ENCODE results near the gene CXorf38.
"Not testable (repeated sequence)": the region's sequence is repeated elsewhere in the genome, so short reads cannot be mapped to it uniquely, and the experiment has no call there.

The CXorf38 gene

DNA sequence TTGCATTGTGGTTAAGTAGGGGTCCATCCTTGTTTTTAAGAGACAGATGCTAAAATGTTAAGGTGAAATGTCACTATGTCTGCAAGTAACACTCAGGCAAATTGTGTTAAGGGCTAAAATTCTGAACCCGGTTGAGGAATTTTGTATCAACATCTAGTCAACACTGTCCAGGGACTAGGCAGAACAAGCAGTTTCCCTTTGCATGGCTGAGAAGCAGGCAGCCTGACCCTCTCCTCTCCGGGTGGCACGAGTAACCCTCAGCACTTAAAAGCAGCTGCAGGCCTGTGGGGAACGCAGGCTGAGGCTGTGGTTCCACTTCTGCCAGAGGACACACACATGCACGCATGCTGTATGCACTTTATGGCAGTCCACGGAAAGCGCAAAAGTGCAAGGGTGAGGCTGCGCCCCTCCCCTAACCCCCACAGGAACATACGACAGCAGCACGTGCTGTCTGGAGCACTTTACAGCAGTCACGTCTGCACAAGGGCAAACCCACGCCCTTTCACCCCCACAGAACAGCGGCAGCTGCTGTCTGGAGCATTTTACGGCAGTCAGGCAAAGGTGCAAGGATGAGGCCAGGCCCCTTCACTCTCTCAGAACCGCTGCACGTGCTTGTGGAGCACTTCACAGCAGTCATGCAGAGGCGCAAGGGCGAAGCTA lies 24.8 kb downstream of the CXorf38 start:
- in situ Hi-C loops (cut with MboI; ENCODE audit: low pct_unique_long_range_greater_than_20kb, low sequenced_read_pairs, unreplicated experiment), result no loop called here
- TF ChIP-seq, protein P1, sequence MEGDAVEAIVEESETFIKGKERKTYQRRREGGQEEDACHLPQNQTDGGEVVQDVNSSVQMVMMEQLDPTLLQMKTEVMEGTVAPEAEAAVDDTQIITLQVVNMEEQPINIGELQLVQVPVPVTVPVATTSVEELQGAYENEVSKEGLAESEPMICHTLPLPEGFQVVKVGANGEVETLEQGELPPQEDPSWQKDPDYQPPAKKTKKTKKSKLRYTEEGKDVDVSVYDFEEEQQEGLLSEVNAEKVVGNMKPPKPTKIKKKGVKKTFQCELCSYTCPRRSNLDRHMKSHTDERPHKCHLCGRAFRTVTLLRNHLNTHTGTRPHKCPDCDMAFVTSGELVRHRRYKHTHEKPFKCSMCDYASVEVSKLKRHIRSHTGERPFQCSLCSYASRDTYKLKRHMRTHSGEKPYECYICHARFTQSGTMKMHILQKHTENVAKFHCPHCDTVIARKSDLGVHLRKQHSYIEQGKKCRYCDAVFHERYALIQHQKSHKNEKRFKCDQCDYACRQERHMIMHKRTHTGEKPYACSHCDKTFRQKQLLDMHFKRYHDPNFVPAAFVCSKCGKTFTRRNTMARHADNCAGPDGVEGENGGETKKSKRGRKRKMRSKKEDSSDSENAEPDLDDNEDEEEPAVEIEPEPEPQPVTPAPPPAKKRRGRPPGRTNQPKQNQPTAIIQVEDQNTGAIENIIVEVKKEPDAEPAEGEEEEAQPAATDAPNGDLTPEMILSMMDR (IDR thresholded peaks at IDR 0.05; ENCODE audit: extremely low read depth, insufficient read depth, missing control alignments), result no peak

DNA sequence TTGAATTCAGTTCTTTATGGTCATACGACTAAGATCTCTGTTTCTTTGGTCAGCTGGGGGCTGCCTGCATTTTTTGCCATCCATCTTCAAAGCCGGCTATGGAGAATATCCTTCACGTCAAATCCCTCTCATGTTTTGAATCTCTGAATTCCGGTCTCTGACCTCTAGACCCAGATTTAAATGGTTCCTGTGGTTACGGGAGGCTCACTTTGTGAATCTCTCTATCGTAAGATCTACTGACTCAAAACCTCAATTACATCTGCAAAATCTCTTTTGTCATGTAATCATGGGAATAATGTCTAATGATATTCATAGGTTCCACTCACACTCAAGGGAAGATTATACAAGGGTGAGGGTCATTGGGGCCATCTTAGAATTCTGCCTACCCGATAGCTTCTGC lies 29.8 kb downstream of the CXorf38 start:
- in situ Hi-C loops (cut with MboI; ENCODE audit: low pct_unique_long_range_greater_than_20kb, low sequenced_read_pairs, unreplicated experiment), result no loop called here
- TF ChIP-seq, protein P1 (IDR thresholded peaks at IDR 0.05; ENCODE audit: extremely low read depth, insufficient read depth, missing control alignments), result no peak
- no peak for DNase-seq (ENCODE audit: low spot score)

More for the DNA sequence above, 24.8 kb downstream of the CXorf38 start:
- no peak for DNase-seq (ENCODE audit: low spot score)

DNA sequence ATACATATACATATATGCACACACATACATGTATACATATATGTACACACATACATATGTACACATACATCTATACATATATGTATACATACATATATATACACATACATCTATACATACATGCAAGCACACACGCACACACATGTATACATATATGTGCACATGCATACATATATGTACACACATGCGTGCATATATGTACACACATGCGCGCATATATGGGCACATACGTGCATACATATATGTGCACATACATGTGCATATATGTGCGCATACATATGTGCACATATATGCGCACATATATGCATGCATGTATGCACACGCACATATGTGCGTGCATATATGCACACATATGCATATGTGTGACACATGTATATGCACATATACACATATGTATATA lies 31.4 kb downstream of the CXorf38 start:
- DNase-seq (ENCODE audit: low spot score), result no peak
- TF ChIP-seq, protein P1 (IDR thresholded peaks at IDR 0.05; ENCODE audit: extremely low read depth, insufficient read depth, missing control alignments), result no peak
- in situ Hi-C loops (cut with MboI; ENCODE audit: low pct_unique_long_range_greater_than_20kb, low sequenced_read_pairs, unreplicated experiment), result no loop called here

DNA sequence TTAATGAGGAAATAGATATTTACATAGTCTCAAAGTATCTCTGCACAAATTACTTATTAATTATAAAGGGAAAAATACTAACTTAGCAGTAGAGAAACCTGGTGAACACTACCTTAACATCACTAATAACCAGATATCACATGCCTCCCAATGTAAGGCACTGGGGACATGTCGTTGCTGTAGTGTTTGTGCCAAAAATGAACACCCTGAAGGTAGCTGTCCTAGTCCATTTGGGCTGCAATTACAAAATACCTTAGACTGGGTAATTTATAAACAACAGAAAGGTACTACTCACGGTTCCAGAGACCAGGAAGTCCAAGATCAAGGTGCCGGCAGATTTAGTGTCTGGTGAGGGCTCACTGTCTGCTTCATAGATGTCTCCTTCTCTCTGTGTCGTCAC lies 34.9 kb downstream of the CXorf38 start:
- in situ Hi-C loops (cut with MboI; ENCODE audit: low pct_unique_long_range_greater_than_20kb, low sequenced_read_pairs, unreplicated experiment), result no loop called here

GRCh38 chrX:40607381-40607780 lies 40.0 kb downstream of the CXorf38 start:
- TF ChIP-seq, protein P1 (IDR thresholded peaks at IDR 0.05; ENCODE audit: extremely low read depth, insufficient read depth, missing control alignments), result no peak
- no peak for DNase-seq (ENCODE audit: low spot score)
- in situ Hi-C loops (cut with MboI; ENCODE audit: low pct_unique_long_range_greater_than_20kb, low sequenced_read_pairs, unreplicated experiment), result no loop called here

More for the DNA sequence above, 34.9 kb downstream of the CXorf38 start:
- DNase-seq (ENCODE audit: low spot score), result no peak
- TF ChIP-seq, protein P1 (IDR thresholded peaks at IDR 0.05; ENCODE audit: extremely low read depth, insufficient read depth, missing control alignments), result no peak

DNA sequence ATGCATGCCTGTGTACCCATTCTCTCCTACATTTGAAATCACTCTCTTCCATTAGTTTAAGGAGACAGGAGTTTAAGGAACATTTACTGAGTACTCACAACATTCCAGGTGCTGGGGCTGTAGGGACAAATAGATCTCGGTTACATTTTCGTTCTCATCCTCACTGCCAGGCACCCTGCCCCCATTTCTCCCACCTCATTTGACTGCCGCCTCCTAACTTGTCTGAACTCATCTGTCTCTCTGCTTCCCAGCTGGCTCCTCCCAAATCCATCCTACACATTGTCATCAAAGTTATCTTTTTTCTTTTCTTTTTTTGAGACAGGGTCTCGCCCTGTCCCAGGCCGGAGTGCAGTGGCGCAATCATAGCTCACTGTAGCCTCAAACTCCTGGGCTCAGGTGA lies 43.9 kb downstream of the CXorf38 start:
- in situ Hi-C loops (cut with MboI; ENCODE audit: low pct_unique_long_range_greater_than_20kb, low sequenced_read_pairs, unreplicated experiment), result no loop called here
- DNase-seq (ENCODE audit: low spot score), result no peak
- TF ChIP-seq, protein P1 (IDR thresholded peaks at IDR 0.05; ENCODE audit: extremely low read depth, insufficient read depth, missing control alignments), result no peak

GRCh38 chrX:40589616-40590321 lies 57.6 kb downstream of the CXorf38 start:
- DNase-seq (ENCODE audit: low spot score); in situ Hi-C loops (cut with MboI; ENCODE audit: low pct_unique_long_range_greater_than_20kb, low sequenced_read_pairs, unreplicated experiment): not testable (repeated sequence)

DNA sequence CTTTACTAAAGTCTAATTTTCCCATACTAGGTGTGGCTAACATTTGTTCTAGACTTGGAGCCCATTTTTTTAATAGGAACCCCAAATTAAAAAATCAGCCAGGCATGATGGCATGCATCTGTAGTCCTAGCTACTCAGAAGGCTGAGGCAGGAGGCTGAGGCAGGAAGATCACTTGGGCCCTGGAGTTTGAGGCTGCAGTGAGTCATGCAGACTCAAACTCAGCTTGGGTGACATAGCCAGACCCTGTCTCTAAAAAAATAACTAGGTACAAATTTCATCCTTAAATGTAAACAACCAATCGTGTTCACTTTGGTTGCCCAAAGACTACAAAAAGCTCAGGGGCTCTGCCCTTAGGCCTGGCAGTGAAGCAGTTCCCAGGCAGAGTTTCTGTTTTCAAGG lies 59.7 kb downstream of the CXorf38 start:
- DNase-seq (ENCODE audit: low spot score); in situ Hi-C loops (cut with MboI; ENCODE audit: low pct_unique_long_range_greater_than_20kb, low sequenced_read_pairs, unreplicated experiment): not testable (repeated sequence)

Measured in GM13977 (cell line).